ENCODE data around the gene XKR7.

The XKR7 gene

GRCh38 chr20:32019563-32020463 lies 51.9 kb downstream of the XKR7 start:
- peaks cover 100% of the 10 kb centered on the region for H3K27me3 ChIP-seq

GRCh38 chr20:32021091-32021490 lies 53.1 kb downstream of the XKR7 start:
- no peaks in the 10 kb centered on the region for H3K36me3 ChIP-seq
- H3K9me3 ChIP-seq = no peaks in the 10 kb centered on the region
- TF ChIP-seq, protein P1, sequence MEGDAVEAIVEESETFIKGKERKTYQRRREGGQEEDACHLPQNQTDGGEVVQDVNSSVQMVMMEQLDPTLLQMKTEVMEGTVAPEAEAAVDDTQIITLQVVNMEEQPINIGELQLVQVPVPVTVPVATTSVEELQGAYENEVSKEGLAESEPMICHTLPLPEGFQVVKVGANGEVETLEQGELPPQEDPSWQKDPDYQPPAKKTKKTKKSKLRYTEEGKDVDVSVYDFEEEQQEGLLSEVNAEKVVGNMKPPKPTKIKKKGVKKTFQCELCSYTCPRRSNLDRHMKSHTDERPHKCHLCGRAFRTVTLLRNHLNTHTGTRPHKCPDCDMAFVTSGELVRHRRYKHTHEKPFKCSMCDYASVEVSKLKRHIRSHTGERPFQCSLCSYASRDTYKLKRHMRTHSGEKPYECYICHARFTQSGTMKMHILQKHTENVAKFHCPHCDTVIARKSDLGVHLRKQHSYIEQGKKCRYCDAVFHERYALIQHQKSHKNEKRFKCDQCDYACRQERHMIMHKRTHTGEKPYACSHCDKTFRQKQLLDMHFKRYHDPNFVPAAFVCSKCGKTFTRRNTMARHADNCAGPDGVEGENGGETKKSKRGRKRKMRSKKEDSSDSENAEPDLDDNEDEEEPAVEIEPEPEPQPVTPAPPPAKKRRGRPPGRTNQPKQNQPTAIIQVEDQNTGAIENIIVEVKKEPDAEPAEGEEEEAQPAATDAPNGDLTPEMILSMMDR (IDR thresholded peaks at IDR 0.05) = no peak
- H3K4me3 ChIP-seq (ENCODE audit: low read depth in 1 of 2, low read length in 1 of 2) = no peak overlapping the region
- H3K27ac ChIP-seq = no peak overlapping the region
- peaks cover 87% of the 10 kb centered on the region for H3K27me3 ChIP-seq
- H3K4me1 ChIP-seq (ENCODE audit: control insufficient read depth in 1 of 2, insufficient read depth in 1 of 2, low read depth in 1 of 2, low read length in 1 of 2) = peaks cover 12 to 19% of the 10 kb centered on the region in 2 experiments

More at GRCh38 chr20:32019563-32020463, 51.9 kb downstream of the XKR7 start:
- Histone ChIP-seq H3K4me3 (ENCODE audit: low read depth in 1 of 2, low read length in 1 of 2) (peak overlapping the region; percentile 15 to 36), H3K36me3 (no peaks in the 10 kb centered on the region), H3K27ac (no peak overlapping the region), H3K9me3 (no peaks in the 10 kb centered on the region), H3K4me1 (ENCODE audit: control insufficient read depth in 1 of 2, insufficient read depth in 1 of 2, low read depth in 1 of 2, low read length in 1 of 2) (peaks cover 12 to 19% of the 10 kb centered on the region in 2 experiments)
- TF ChIP-seq, protein P1 (IDR thresholded peaks at IDR 0.05) = no peak

DNA sequence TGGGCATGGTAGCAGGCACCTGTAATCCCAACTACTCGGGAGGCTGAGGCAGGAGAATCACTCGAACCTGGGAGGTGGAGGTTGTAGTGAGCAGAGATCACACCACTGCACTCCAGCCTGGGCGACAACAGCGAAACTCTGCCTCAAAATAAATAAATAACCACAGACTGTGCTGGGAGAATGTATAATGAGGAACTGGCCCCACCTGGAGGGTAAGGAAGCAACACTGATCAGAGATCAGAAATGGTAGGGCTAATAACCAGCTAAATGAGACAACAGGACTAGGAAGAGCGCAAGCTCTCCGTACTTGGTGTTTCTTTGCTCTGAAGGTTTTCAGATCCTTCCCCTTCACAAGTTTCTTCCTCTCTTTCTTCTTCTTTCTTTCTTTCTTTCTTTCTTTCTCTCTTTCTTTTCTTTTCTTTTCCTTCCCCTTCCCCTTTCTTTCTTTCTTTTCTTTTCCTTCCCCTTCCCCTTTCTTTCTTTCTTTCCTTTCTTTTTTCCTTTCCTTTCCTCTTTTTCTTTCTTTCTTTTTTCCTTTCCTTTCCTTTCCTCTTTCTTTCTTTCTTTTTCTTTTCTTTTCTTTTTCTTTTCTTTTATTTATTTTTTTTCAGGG lies 56.8 kb downstream of the XKR7 start:
- Histone ChIP-seq H3K27me3 (peaks cover 50% of the 10 kb centered on the region), H3K9me3 (no peaks in the 10 kb centered on the region), H3K27ac (no peak overlapping the region), H3K4me3 (ENCODE audit: low read depth in 1 of 2, low read length in 1 of 2) (no peak overlapping the region), H3K4me1 (ENCODE audit: control insufficient read depth in 1 of 2, insufficient read depth in 1 of 2, low read depth in 1 of 2, low read length in 1 of 2) (peaks cover 0 to 1% of the 10 kb centered on the region in 2 experiments), H3K36me3 (no peaks in the 10 kb centered on the region)
- TF ChIP-seq, protein P1 (IDR thresholded peaks at IDR 0.05) = no peak

GRCh38 chr20:32027643-32028042 lies 59.7 kb downstream of the XKR7 start:
- Histone ChIP-seq H3K27me3 (peaks cover 22% of the 10 kb centered on the region), H3K4me3 (ENCODE audit: low read depth in 1 of 2, low read length in 1 of 2) (no peak overlapping the region), H3K9me3 (no peaks in the 10 kb centered on the region)

GRCh38 chr20:32028647-32029372 lies 60.9 kb downstream of the XKR7 start:
- H3K27ac ChIP-seq = no peak overlapping the region
- H3K27me3 ChIP-seq = peaks cover 10% of the 10 kb centered on the region
- H3K4me1 ChIP-seq (ENCODE audit: control insufficient read depth in 1 of 2, insufficient read depth in 1 of 2, low read depth in 1 of 2, low read length in 1 of 2) = peaks cover 33% of the 10 kb centered on the region in 2 experiments
- TF ChIP-seq, protein P1 (IDR thresholded peaks at IDR 0.05) = no peak
- no peaks in the 10 kb centered on the region for H3K9me3 ChIP-seq
- no peaks in the 10 kb centered on the region for H3K36me3 ChIP-seq
- H3K4me3 ChIP-seq (ENCODE audit: low read depth in 1 of 2, low read length in 1 of 2) = no peak overlapping the region

More at GRCh38 chr20:32027643-32028042, 59.7 kb downstream of the XKR7 start:
- Histone ChIP-seq H3K4me1 (ENCODE audit: control insufficient read depth in 1 of 2, insufficient read depth in 1 of 2, low read depth in 1 of 2, low read length in 1 of 2) (peaks cover 21 to 22% of the 10 kb centered on the region in 2 experiments), H3K36me3 (no peaks in the 10 kb centered on the region), H3K27ac (no peak overlapping the region)
- TF ChIP-seq, protein P1 (IDR thresholded peaks at IDR 0.05) = no peak
